Sigmoid colon (tissue), 4 donors: Measurements from ENCODE around the gene ANKRD53.

Source experiments
- EP300 ChIP-seq, 4 donors: sonication (generic); formaldehyde crosslinking; IDR thresholded peaks; one replicate each; pipeline ENCODE4 v1.6.1; 2017; ENCODE audit warnings: antibody characterized with exemption in 4 of 4
- POLR2A ChIP-seq, 2 donors: fragments of 450-650 bp; IDR thresholded peaks; one replicate each; pipeline ENCODE4 v1.6.1; 2016; ENCODE audit warnings: antibody characterized with exemption in 2 of 2, mild to moderate bottlenecking in 2 of 2, moderate library complexity in 2 of 2
- POLR2AphosphoS5 ChIP-seq, 4 donors: sonication (generic); formaldehyde crosslinking; IDR thresholded peaks; one replicate each; pipeline ENCODE4 v1.6.1; 2017; ENCODE audit warnings: antibody characterized with exemption in 4 of 4
- TF ChIP-seq, protein P1 (sequence below), 4 experiments: fragments of 450-650 bp in 3 of 4; fragments of 200-600 bp in 1 of 4; IDR thresholded peaks; one replicate each; pipeline ENCODE4 v1.5.1; 2016 to 2019; ENCODE audit warnings: antibody characterized with exemption in 4 of 4, mild to moderate bottlenecking in 3 of 4, moderate library complexity in 2 of 4

DNA sequence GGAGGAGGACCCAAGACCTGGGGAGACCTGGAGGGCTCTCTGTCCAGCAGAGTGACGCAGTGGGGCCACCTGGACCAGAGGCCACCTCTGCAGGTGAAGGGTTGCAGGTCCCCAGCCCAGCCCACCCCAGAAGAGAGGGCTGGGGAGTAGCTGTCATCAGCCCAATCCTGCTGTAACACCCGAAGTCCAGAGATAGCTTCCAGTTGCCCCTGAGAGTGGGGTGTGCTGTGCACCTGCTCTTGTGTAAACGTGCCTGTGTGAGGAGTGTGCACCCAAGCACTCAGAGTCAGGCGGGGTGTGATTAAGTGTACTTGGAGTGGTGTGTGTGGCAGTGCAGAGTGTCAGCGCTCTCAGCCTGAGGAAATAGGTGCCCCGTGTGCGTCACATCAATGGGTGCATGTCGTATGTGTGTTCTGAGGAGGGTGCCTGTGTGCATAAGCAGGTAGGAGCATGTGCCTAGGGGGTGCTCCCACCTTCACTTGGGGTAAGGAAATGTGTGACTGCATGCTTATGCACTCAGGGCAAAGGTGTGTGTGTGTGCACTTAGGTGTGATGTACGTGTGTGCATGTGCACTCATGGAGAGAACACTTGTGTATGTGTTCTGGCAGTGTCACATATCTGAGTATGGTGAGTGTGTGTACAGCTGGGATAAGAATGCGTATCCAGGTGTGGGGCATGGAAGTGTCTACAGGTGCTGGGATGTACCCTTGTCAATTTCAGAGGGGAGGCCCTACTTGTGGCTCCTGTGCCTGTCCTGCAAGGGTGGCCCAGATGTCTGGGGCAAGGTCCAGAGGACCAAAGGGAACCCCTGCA is 42.1 kb upstream of the ANKRD53 start:
- TF ChIP-seq POLR2A (IDR thresholded peaks at IDR 0.05): no peak
- TF ChIP-seq, protein P1, sequence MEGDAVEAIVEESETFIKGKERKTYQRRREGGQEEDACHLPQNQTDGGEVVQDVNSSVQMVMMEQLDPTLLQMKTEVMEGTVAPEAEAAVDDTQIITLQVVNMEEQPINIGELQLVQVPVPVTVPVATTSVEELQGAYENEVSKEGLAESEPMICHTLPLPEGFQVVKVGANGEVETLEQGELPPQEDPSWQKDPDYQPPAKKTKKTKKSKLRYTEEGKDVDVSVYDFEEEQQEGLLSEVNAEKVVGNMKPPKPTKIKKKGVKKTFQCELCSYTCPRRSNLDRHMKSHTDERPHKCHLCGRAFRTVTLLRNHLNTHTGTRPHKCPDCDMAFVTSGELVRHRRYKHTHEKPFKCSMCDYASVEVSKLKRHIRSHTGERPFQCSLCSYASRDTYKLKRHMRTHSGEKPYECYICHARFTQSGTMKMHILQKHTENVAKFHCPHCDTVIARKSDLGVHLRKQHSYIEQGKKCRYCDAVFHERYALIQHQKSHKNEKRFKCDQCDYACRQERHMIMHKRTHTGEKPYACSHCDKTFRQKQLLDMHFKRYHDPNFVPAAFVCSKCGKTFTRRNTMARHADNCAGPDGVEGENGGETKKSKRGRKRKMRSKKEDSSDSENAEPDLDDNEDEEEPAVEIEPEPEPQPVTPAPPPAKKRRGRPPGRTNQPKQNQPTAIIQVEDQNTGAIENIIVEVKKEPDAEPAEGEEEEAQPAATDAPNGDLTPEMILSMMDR (IDR thresholded peaks at IDR 0.05): no peak
- no peak for TF ChIP-seq EP300 (IDR thresholded peaks at IDR 0.05)
- TF ChIP-seq POLR2AphosphoS5 (IDR thresholded peaks at IDR 0.05): no peak
